Transverse colon (tissue), 4 donors: Measurements from ENCODE around the gene DTYMK. TPM values are rescaled to one million over a fixed set of nuclear protein-coding genes. Genes with fewer than 3 reads are reported as not detected.

Experiments
- DNase-seq: peaks from one replicate; pipeline ENCODE4 v3.0.0-alpha.2; 2019
- H3K27ac ChIP-seq, 4 donors: fragments of 200-600 bp; sonication (generic); 2 replicates each; pipeline ENCODE4 v1.5.1; 2016 to 2018; ENCODE audit warnings: inconsistent platforms in 4 of 4
- H3K27me3 ChIP-seq: fragments of 200-600 bp; sonication (generic); 2 replicates; pipeline ENCODE4 v1.5.1; 2017; ENCODE audit warnings: inconsistent platforms
- H3K36me3 ChIP-seq, 4 donors: fragments of 200-600 bp; sonication (generic); 2 replicates each; pipeline ENCODE4 v1.5.1; 2017 to 2019; ENCODE audit warnings: inconsistent platforms in 4 of 4
- H3K4me1 ChIP-seq, 4 donors: fragments of 200-600 bp; sonication (generic); 2 replicates each; pipeline ENCODE4 v1.5.1; 2017 to 2020; ENCODE audit warnings: inconsistent platforms in 4 of 4
- H3K4me3 ChIP-seq, 4 donors: fragments of 200-600 bp; sonication (generic); 1 replicate in 1 of 4; 2 replicates in 3 of 4; pipeline versions ENCODE4 v1.5.1 to v1.6.1; 2017 to 2019; ENCODE audit warnings: inconsistent platforms in 4 of 4
- H3K9me3 ChIP-seq, 2 donors: fragments of 200-600 bp; sonication (generic); 2 replicates each; pipeline ENCODE4 v1.5.1; 2017 to 2019; ENCODE audit warnings: inconsistent platforms in 2 of 2
- EP300 ChIP-seq: sonication (generic); formaldehyde crosslinking; IDR thresholded peaks from one replicate; pipeline ENCODE4 v1.6.1; 2017; ENCODE audit warnings: antibody characterized with exemption, low read depth
- POLR2A ChIP-seq: fragments of 450-650 bp; IDR thresholded peaks from one replicate; pipeline ENCODE4 v1.6.1; 2016; ENCODE audit warnings: antibody characterized with exemption, mild to moderate bottlenecking, moderate library complexity
- POLR2AphosphoS5 ChIP-seq, 3 donors: sonication (generic); formaldehyde crosslinking; IDR thresholded peaks; one replicate each; pipeline ENCODE4 v1.6.1; 2016; ENCODE audit warnings: antibody characterized with exemption in 3 of 3
- WGBS, 2 donors: methylation state at CpG; one replicate each; pipeline ENCODE4 v1.1.5; 2018; ENCODE audit warnings: low coverage in 1 of 2; 5-methylcytosine and 5-hydroxymethylcytosine counted together
- in situ Hi-C, 4 donors: fragments of 200-750 bp; cut with MboI; loops; one replicate each; pipeline versions ENCODE4 v1.15.0 to v1.15.1; 2017; ENCODE audit warnings: low sequenced_read_pairs in 3 of 4, low pct_ligation_motif_present in 1 of 4, low pct_unique_long_range_greater_than_20kb in 1 of 4
- intact Hi-C: fragments of 100-400 bp; cut with DNase I; formaldehyde crosslinking; loops from one replicate; pipeline ENCODE4 v1.15.1; 2023; ENCODE audit warnings: low total_unique reads
- total RNA-seq, 4 donors: library from RNA; depleted of rRNA; stranded (reverse); fragments of >200 nt; gene quantifications; one replicate each; pipeline ENCODE4 v1.1.0, GENCODE V29; 2016
- TF ChIP-seq, protein P1 (sequence below), 5 experiments: fragments of 200-600 bp in 3 of 5; fragments of 450-650 bp in 2 of 5; sonication (generic) in 3 of 5; IDR thresholded peaks; 1 replicate in 2 of 5; 2 replicates in 3 of 5; pipeline ENCODE4 v1.5.1; 2016 to 2017; ENCODE audit warnings: antibody characterized with exemption in 5 of 5, inconsistent platforms in 3 of 5, mild to moderate bottlenecking in 2 of 5, moderate library complexity in 1 of 5

The DTYMK gene
- total RNA-seq, 4 donors from 2014 or later = 3.4 to 27.9 (median 11.4) TPM

DNA sequence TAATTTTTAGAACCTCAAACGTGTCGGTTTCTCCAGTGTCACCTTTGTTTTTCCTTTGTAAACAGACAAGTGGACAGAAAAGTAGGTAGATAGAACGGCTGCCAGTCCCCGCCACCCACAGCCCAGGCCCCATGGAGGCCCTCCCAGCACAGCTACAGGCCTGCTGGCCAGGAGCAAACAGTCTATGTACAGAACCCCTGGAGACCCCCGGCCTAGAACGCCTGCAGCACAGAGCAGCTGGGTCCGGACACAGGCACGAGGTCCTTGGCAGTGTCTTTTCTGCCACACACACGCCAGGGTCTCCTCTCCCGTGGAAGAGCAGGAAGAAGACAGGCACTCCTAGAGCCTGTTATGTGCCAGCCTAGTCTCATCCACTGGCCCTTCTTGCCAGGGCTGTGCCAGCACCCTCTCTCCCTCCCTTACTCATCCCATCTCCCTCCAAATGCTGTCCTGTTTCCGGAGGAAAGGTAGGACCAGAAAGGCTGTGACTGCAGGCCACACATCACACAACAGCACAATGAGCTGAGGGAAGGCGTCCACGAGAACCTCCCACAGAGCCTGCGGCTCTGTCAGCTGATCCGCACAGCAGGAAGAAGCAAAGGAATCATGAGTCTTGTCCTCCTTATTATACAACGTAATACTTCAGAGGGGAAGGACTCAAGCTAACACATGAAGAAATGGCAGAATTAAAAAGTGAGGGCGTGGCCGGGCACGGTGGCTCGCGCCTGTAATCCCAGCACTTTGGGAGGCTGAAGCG lies 7.7 kb downstream of the DTYMK start:
- intact Hi-C loops = loop anchor here (1.0 kb wide), 1 partner anchor 35 kb away; no protein-coding TSS in a partner anchor
- H3K27ac ChIP-seq = no peak overlapping the region
- TF ChIP-seq, protein P1, sequence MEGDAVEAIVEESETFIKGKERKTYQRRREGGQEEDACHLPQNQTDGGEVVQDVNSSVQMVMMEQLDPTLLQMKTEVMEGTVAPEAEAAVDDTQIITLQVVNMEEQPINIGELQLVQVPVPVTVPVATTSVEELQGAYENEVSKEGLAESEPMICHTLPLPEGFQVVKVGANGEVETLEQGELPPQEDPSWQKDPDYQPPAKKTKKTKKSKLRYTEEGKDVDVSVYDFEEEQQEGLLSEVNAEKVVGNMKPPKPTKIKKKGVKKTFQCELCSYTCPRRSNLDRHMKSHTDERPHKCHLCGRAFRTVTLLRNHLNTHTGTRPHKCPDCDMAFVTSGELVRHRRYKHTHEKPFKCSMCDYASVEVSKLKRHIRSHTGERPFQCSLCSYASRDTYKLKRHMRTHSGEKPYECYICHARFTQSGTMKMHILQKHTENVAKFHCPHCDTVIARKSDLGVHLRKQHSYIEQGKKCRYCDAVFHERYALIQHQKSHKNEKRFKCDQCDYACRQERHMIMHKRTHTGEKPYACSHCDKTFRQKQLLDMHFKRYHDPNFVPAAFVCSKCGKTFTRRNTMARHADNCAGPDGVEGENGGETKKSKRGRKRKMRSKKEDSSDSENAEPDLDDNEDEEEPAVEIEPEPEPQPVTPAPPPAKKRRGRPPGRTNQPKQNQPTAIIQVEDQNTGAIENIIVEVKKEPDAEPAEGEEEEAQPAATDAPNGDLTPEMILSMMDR (IDR thresholded peaks at IDR 0.05) = no peak
- TF ChIP-seq EP300 = no peak
- no peak for TF ChIP-seq POLR2A
- TF ChIP-seq POLR2AphosphoS5 (IDR thresholded peaks at IDR 0.05) = no peak

DNA sequence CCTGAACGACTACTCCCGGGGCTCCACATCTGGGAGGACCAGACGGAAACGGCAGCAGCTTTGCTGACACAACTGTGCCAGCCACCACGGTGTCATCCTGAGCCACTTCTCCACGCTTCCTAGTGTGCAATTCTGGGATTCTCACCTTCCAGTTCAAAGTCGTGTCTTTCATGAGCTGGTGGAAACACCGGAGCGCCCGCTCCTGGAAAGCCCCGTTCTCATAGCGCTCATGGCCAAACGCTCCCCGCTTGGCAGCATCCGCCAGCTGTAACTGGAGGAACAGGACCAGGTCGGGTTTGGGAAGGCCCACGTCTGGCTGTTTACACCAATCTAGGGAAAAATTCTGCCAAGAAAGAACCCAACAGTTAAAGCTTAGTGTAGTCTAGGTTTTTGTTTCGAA lies 8.3 kb downstream of the DTYMK start:
- H3K36me3 ChIP-seq = no peaks in the 10 kb centered on the region
- 70 to 89% methylated on average over 2 to 18 of the region's 18 CpGs for WGBS, 2 donors
- in situ Hi-C loops = no loop called here

More for the DNA sequence above, 7.7 kb downstream of the DTYMK start:
- in situ Hi-C loops = no loop called here
- WGBS, 2 donors = 86 to 93% methylated on average over 3 to 22 of the region's 22 CpGs
- Histone ChIP-seq H3K27me3 (no peaks in the 10 kb centered on the region), H3K4me1 (peaks cover 0 to 10% (median 2%) of the 10 kb centered on the region in 4 donors), H3K9me3 (no peaks in the 10 kb centered on the region), H3K4me3 (no peak overlapping the region), H3K36me3 (no peaks in the 10 kb centered on the region)
- no peak for DNase-seq

DNA sequence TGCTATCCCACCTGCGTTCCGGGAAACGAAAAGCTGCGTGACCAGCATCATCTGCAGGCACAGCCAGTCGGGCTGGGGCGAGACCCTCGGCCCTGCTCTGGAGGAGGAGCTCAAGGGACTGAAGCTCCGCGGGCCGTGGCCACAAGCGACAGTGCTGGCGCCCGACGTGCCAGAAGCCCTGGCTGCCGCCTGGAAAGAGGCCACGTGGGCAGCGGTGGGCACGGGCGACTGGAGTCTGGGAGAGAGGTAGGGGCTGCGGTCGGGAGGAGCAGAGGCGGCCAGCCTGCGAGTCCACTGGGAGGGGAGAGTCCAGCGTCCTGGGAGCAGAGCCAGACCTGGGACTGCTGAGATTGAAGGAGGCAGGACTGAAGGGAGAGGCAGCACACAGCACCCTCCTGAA lies 9.2 kb downstream of the DTYMK start:
- in situ Hi-C loops (no loop called here), intact Hi-C loops (no loop called here)
- Histone ChIP-seq H3K9me3 (no peaks in the 10 kb centered on the region), H3K27me3 (no peaks in the 10 kb centered on the region), H3K36me3 (peaks cover 0 to under 1% (median 0%) of the 10 kb centered on the region in 4 donors), H3K4me3 (no peak overlapping the region), H3K27ac (no peak overlapping the region), H3K4me1 (peaks cover 0 to 10% (median 2%) of the 10 kb centered on the region in 4 donors)
- DNase-seq = no peak
- TF ChIP-seq, protein P1 (IDR thresholded peaks at IDR 0.05) = no peak
- TF ChIP-seq EP300 = no peak
- TF ChIP-seq POLR2AphosphoS5 (IDR thresholded peaks at IDR 0.05) = no peak
- no peak for TF ChIP-seq POLR2A
- WGBS, 2 donors = 96% methylated on average over 24 of the region's 24 CpGs; no CpG with 5 or more reads in 1 of the 2 donors

More for the DNA sequence above, 8.3 kb downstream of the DTYMK start:
- DNase-seq = no peak
- TF ChIP-seq, protein P1 (IDR thresholded peaks at IDR 0.05) = no peak
- TF ChIP-seq POLR2AphosphoS5 (IDR thresholded peaks at IDR 0.05) (no peak), POLR2A (no peak), EP300 (no peak)
- H3K9me3 ChIP-seq = no peaks in the 10 kb centered on the region
- no peaks in the 10 kb centered on the region for H3K27me3 ChIP-seq
- intact Hi-C loops = no loop called here
- no peak overlapping the region for H3K27ac ChIP-seq
- H3K4me1 ChIP-seq = peaks cover 0 to 10% (median 2%) of the 10 kb centered on the region in 4 donors
- H3K4me3 ChIP-seq = no peak overlapping the region

DNA sequence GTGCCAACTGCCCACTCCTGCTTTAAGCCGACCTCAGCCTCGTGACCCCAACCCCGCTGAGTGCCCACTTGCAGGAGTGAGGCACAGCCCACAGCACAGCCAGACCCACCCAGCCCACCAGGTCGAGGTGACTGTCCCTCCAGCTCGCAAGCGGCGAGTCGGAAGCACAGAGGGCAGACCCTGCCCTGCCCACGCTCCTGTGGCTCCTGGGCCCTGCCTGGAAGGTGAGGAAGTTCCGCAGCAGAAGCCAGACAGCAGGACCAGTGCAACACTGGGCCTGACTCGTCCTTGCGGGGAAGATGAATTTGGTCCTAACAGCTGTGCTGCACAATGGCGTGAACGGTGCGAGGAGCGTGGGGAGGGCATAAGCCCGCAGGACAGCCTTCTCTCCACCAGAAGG lies 9.9 kb downstream of the DTYMK start:
- Histone ChIP-seq H3K27ac (no peak overlapping the region), H3K36me3 (peaks cover 0 to 6% (median 0%) of the 10 kb centered on the region in 4 donors), H3K4me3 (no peak overlapping the region), H3K9me3 (no peaks in the 10 kb centered on the region), H3K27me3 (no peaks in the 10 kb centered on the region), H3K4me1 (peaks cover 0 to 10% (median 2%) of the 10 kb centered on the region in 4 donors)
- intact Hi-C loops (no loop called here), in situ Hi-C loops (no loop called here)
- 95% methylated on average over 10 of the region's 17 CpGs; no CpG with 5 or more reads in 1 of the 2 donors for WGBS, 2 donors
- TF ChIP-seq POLR2AphosphoS5 (IDR thresholded peaks at IDR 0.05) (no peak), EP300 (no peak), POLR2A (no peak)
- TF ChIP-seq, protein P1 (IDR thresholded peaks at IDR 0.05) = no peak
- no peak for DNase-seq
